HG03196 (cell line): Measurements from ENCODE around the gene SETD6.
"Not testable (repeated sequence)": the region's sequence is repeated elsewhere in the genome, so short reads cannot be mapped to it uniquely, and the experiment has no call there.

ENCODE experiments used
- ATAC-seq: cut with Tn5 transposase; IDR thresholded peaks from one replicate; pipeline ENCODE4 v1.9.1; 2021; ENCODE audit not compliant: unreplicated experiment

Gene SETD6

GRCh38 chr16:58515125-58515870, at the start of gene SETD6:
SETD6 (plus strand) TSS chr16:58515517; CDS start chr16:58515538, 21 bp downstream.
- ATAC-seq: peak; percentile 74

GRCh38 chr16:58465817-58466216, 49.5 kb upstream of the SETD6 start:
- ATAC-seq: no peak

GRCh38 chr16:58466396-58466795, 48.9 kb upstream of the SETD6 start:
- no peak for ATAC-seq

- no peak for ATAC-seq
Observed at GRCh38 chr16:58467905-58468304, 47.4 kb upstream of the SETD6 start.

GRCh38 chr16:58471209-58471975, 43.9 kb upstream of the SETD6 start:
- no peak for ATAC-seq

GRCh38 chr16:58472266-58472665, 43.1 kb upstream of the SETD6 start:
- ATAC-seq: no peak

GRCh38 chr16:58472827-58473226, 42.5 kb upstream of the SETD6 start:
- no peak for ATAC-seq

- no peak for ATAC-seq
Observed at GRCh38 chr16:58474296-58474695, 41.0 kb upstream of the SETD6 start.

- no peak for ATAC-seq
Observed at GRCh38 chr16:58475091-58475619, 40.2 kb upstream of the SETD6 start.

GRCh38 chr16:58476791-58477190, 38.5 kb upstream of the SETD6 start:
- ATAC-seq: no peak

- ATAC-seq: no peak
Observed at GRCh38 chr16:58478427-58478826, 36.9 kb upstream of the SETD6 start.

- ATAC-seq: no peak
Observed at GRCh38 chr16:58481226-58481869, 34.0 kb upstream of the SETD6 start.

- no peak for ATAC-seq
Observed at GRCh38 chr16:58481931-58482330, 33.4 kb upstream of the SETD6 start.

GRCh38 chr16:58485184-58485887, 30.0 kb upstream of the SETD6 start:
- no peak for ATAC-seq

- peak; percentile 51 for ATAC-seq
Observed at GRCh38 chr16:58487566-58488351, 27.6 kb upstream of the SETD6 start.

GRCh38 chr16:58488531-58488930, 26.8 kb upstream of the SETD6 start:
- no peak for ATAC-seq

GRCh38 chr16:58490065-58490464, 25.3 kb upstream of the SETD6 start:
- no peak for ATAC-seq

- ATAC-seq: not testable (repeated sequence)
Observed at GRCh38 chr16:58490539-58490938, 24.8 kb upstream of the SETD6 start.

- no peak for ATAC-seq
Observed at GRCh38 chr16:58492066-58492465, 23.3 kb upstream of the SETD6 start.

GRCh38 chr16:58492735-58493134, 22.6 kb upstream of the SETD6 start:
- ATAC-seq: no peak
